ENCODE results near the gene NYAP2.

The NYAP2 gene

GRCh38 chr2:225616848-225617247 lies 217.3 kb downstream of the NYAP2 start:
- no peak for DNase-seq (ENCODE audit: low read depth in 2 of 2)

- DNase-seq (ENCODE audit: low read depth in 2 of 2), result no peak
These were observed 220.7 kb downstream of the NYAP2 start for GRCh38 chr2:225620227-225620626.

- no peak for DNase-seq (ENCODE audit: low read depth in 2 of 2)
These were observed 231.5 kb downstream of the NYAP2 start for GRCh38 chr2:225630824-225631533.

GRCh38 chr2:225632351-225632750 lies 232.8 kb downstream of the NYAP2 start:
- DNase-seq (ENCODE audit: low read depth in 2 of 2), result no peak

GRCh38 chr2:225636558-225636957 lies 237.0 kb downstream of the NYAP2 start:
- no peak for DNase-seq (ENCODE audit: low read depth in 2 of 2)

GRCh38 chr2:225637259-225637658 lies 237.7 kb downstream of the NYAP2 start:
- no peak for DNase-seq (ENCODE audit: low read depth in 2 of 2)

GRCh38 chr2:225640550-225640949 lies 241.0 kb downstream of the NYAP2 start:
- no peak for DNase-seq (ENCODE audit: low read depth in 2 of 2)

- no peak for DNase-seq (ENCODE audit: low read depth in 2 of 2)
These were observed 249.8 kb downstream of the NYAP2 start for GRCh38 chr2:225649274-225649673.

- DNase-seq (ENCODE audit: low read depth in 2 of 2), result no peak
These were observed 250.5 kb downstream of the NYAP2 start for GRCh38 chr2:225650041-225650440.

GRCh38 chr2:225660262-225661131 lies 261.0 kb downstream of the NYAP2 start:
- peak; percentile 45 to 66 for DNase-seq (ENCODE audit: low read depth in 2 of 2)

- DNase-seq (ENCODE audit: low read depth in 2 of 2), result no peak
These were observed 262.6 kb downstream of the NYAP2 start for GRCh38 chr2:225662101-225662500.

- no peak for DNase-seq (ENCODE audit: low read depth in 2 of 2)
These were observed 267.9 kb downstream of the NYAP2 start for GRCh38 chr2:225667445-225667844.

GRCh38 chr2:225668606-225669266 lies 269.2 kb downstream of the NYAP2 start:
- DNase-seq (ENCODE audit: low read depth in 2 of 2), result no peak

GRCh38 chr2:225670111-225670974 lies 270.8 kb downstream of the NYAP2 start:
- no peak for DNase-seq (ENCODE audit: low read depth in 2 of 2)

- DNase-seq (ENCODE audit: low read depth in 2 of 2), result no peak
These were observed 279.3 kb downstream of the NYAP2 start for GRCh38 chr2:225678792-225679191.

GRCh38 chr2:225683258-225683657 lies 283.7 kb downstream of the NYAP2 start:
- no peak for DNase-seq (ENCODE audit: low read depth in 2 of 2)

GRCh38 chr2:225690153-225690552 lies 290.6 kb downstream of the NYAP2 start:
- DNase-seq (ENCODE audit: low read depth in 2 of 2), result no peak

- DNase-seq (ENCODE audit: low read depth in 2 of 2), result no peak
These were observed 292.2 kb downstream of the NYAP2 start for GRCh38 chr2:225691711-225692110.

- no peak for DNase-seq (ENCODE audit: low read depth in 2 of 2)
These were observed 293.7 kb downstream of the NYAP2 start for GRCh38 chr2:225693259-225693658.

- no peak for DNase-seq (ENCODE audit: low read depth in 2 of 2)
These were observed 295.2 kb downstream of the NYAP2 start for GRCh38 chr2:225694664-225695063.

GRCh38 chr2:225697936-225698335 lies 298.4 kb downstream of the NYAP2 start:
- no peak for DNase-seq (ENCODE audit: low read depth in 2 of 2)

All from stimulated activated CD4-positive, alpha-beta T cell treated with anti-CD3 and anti-CD28 coated beads, Interleukin-15, amount 100 ng/mL, for 48 hours (primary cell).